Bone marrow (tissue), 2 donors: ENCODE measurements around the gene LMF1.

Experiments
- DNase-seq, 2 donors: peaks; one replicate each; lab custom pipeline; 2025; lab: John Stamatoyannopoulos, UW

Gene LMF1

DNA sequence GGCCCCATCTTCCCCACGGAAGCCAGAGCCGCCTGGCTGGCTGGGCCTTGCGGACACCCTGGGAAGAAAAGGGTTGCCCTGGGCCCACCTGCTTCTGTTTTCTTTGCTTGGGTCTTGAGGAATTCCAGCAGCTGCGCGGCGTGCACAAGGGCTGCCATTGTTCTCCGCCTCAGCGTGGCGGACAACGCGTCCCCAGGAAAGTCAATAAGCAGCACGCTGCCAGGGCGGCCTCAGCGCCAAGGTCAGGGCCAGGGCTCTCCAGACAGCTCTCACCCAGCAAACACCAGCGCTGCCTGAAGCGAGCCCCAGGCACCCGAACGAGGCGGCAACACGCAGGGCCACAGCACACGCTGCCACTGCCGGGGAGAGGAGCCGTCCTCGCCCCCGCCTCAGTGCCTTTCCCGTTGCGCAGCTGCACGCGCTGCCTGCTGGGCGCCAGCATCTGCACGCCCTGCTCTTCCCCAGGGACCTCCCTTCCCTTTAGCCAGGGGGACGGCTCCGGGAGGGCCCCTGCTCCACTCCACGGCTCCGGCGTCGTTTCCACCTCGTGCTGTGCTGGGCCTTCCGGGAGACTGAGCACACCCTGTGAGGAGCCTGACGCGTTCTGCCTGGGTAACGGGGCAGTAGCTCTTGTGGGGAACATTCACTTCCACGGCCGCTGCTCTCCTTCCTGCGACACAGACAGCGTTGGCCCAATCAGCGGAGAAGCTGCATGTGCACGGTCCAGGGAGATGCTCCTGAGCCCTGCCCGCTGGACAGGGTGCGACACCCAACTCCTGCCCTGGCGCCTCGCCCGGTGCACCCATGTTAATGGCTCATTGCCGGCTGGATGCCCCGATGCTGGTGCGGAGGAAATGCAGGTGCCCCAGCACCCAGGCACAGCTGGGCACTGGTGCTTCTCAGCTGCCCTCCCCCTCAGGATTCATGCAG, 57.8 kb downstream of the LMF1 start:
- no peak for DNase-seq

DNA sequence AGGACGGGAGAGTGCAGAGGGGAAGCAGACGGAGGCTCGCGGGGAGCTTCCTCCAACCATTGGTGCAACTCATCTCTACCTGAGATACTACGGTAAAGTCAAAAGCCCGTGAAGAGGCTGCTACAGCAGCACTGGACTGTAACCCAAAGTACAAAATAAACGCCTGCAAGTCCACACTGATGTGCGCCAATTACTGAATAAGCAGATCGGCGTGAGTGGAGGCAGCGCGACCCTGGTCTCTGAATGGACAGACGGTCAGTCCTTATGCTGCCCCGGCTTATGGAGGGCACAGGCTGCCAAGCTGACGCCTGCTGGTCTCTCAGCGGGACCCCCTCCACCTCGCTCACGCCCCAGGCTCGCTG, 58.5 kb downstream of the LMF1 start:
- no peak for DNase-seq

DNA sequence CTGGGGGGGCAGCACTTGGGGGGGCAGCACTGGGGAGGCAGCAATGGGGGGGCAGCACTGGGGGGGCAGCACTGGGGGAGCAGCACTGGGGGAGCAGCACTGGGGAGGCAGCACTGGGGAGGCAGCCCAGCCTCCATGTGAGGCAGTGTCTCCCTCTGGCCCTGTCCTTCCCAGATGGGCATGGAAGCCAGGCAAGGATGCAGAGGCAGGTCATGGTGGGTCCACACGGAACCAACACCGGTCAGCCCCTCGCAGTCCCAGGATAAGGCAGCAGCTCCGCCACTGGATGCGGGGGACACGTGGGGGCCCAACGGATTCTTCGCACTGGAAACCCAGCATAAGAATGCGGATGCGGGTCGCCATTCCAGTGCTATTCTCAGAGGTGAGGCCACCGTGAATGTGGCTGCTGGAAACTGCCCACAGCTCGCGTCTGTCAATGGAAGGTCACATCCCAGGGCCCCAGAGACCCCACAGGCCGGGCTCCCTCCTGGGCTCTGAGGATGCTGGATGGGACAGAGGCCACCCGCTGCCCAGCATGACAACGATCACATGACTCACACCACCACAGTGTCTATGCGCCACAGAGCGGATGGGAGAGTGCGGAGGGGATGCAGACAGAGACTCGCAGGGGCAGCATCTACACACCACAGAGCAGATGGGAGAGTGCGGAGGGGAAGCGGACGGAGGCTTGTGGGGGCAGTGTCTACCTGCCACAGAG, 59.0 kb downstream of the LMF1 start:
- no peak for DNase-seq

- no peak for DNase-seq
These were observed 59.7 kb downstream of the LMF1 start for GRCh38 chr16:911101-911500.

GRCh38 chr16:910181-910580, 60.6 kb downstream of the LMF1 start:
- no peak for DNase-seq

DNA sequence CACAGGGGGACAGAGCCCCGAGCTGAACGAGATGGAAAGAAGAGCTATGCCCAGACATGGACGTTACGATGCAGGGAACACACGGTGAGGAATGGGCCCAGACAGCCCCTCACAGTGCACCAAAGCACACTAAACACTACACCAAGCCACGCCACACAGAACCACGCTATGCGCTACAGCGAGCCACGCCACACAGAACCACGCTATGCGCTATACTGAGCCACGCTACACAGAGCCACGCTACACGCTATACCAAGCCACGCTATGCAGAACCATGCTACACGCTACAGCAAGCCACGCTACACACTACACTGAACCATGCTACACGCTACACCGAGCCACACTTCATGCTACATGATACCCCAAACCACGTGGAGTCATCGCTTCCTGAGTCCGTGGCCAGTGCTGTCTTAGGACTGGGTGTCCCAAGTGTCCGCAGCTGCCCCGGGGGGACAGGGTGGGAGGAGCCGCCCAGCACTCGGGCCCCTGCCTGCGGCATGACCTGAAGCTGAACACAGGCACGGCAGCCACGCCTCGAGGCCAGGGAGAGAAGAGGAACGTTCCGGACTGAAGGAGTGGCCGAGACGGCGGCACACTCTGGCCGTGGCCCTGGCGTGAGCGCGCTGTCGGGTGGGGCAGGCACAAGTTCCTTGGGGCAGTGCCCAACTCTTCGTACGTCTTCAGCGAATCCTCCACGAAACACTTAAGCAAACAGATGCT, 61.3 kb downstream of the LMF1 start:
- no peak for DNase-seq

GRCh38 chr16:908526-909155, 62.1 kb downstream of the LMF1 start:
- DNase-seq, result no peak

GRCh38 chr16:907842-908241, 62.9 kb downstream of the LMF1 start:
- DNase-seq, result no peak

- DNase-seq, result no peak
These were observed 63.4 kb downstream of the LMF1 start for GRCh38 chr16:907361-907760.

GRCh38 chr16:906296-906695, 64.5 kb downstream of the LMF1 start:
- DNase-seq, result no peak

GRCh38 chr16:901715-902601, 68.8 kb downstream of the LMF1 start:
- no peak for DNase-seq

GRCh38 chr16:901149-901548, 69.6 kb downstream of the LMF1 start:
- no peak for DNase-seq

- no peak for DNase-seq
These were observed 70.6 kb downstream of the LMF1 start for GRCh38 chr16:900211-900610.

DNA sequence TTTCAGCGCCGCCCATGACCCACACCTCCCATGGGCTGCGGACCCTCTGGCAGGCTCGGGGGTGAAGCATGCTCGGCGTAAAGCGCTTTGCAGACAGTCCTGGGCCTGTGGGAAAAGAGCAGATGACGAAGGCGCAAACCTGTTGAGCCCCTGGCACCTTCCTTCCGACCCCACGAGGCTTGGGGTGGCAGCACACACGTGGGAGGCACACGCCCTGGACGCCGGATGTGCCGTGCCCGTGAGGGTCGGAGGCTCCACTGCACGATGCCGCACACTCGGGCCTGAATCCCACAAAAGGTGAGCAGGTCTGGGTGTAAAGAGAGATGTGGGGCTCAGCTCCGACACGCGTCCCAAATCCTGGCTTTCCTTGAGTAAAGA, 71.1 kb downstream of the LMF1 start:
- DNase-seq, result no peak

- DNase-seq, result no peak
These were observed 71.8 kb downstream of the LMF1 start for GRCh38 chr16:898761-899682.

DNA sequence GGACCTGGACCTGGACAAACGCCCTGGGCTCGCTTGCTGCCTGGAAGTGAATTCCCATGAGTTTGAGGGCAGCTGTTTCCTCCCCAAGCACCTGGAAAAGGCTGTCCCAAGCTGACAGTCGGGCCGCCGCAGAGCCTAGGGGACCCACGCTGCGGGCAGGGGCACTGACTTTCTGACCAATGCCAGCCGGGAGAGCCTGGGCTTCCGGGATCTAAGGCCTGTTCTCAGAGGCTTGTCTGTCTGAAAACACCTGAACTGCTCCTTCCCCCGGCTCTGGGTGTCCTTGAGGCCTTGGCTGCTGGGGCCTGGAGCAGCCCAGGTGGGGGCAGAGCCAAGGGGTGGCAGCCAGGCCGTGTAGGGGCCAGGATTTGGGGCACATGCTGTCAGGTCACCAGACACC, 72.6 kb downstream of the LMF1 start:
- no peak for DNase-seq

- DNase-seq, result no peak
These were observed 73.1 kb downstream of the LMF1 start for GRCh38 chr16:897701-898100.

DNA sequence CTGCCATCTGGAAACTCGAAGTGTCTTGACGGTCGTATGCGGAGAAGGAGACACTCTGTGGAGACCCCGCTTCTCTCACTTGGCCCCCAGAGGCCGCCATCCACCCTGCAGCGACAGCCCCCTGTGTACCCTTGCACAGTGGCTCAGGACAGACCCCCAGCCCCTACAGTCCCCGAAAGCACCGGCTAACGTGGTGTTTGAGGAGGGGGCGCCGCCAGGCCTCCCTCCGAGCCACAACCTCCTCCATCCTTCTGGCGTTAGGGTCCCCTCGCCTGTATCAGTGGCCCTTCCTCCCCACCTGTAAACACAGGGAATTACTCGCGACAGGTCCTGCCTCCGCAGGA, 73.6 kb downstream of the LMF1 start:
- no peak for DNase-seq

- DNase-seq, result no peak
These were observed 74.3 kb downstream of the LMF1 start for GRCh38 chr16:896261-897199.
